Activated CD8-positive, alpha-beta memory T cell treated with anti-CD3 and anti-CD28 coated beads, Interleukin-2, amount 50 U/mL, for 4 hours (primary cell): Measurements from ENCODE around the gene TSPAN32.
"Not testable (repeated sequence)": the region's sequence is repeated elsewhere in the genome, so short reads cannot be mapped to it uniquely, and the experiment has no call there.

Experiments
- DNase-seq: peaks from one replicate; pipeline ENCODE4 v3.0.0-alpha.2; 2020

Gene TSPAN32

GRCh38 chr11:2267851-2268728 is 33.7 kb upstream of the TSPAN32 start:
- no peak for DNase-seq

GRCh38 chr11:2268729-2269600 is 32.8 kb upstream of the TSPAN32 start:
- peak; percentile 87 for DNase-seq

GRCh38 chr11:2269601-2270321 is 32.1 kb upstream of the TSPAN32 start:
- peak; percentile 52 for DNase-seq

- DNase-seq = no peak
These were observed 31.3 kb upstream of the TSPAN32 start, which contains the start of gene ASCL2 for GRCh38 chr11:2270322-2271076. TSS of gene ASCL2 (minus strand) at chr11:2270588. CDS start at chr11:2270332, 256 bp downstream.

DNA sequence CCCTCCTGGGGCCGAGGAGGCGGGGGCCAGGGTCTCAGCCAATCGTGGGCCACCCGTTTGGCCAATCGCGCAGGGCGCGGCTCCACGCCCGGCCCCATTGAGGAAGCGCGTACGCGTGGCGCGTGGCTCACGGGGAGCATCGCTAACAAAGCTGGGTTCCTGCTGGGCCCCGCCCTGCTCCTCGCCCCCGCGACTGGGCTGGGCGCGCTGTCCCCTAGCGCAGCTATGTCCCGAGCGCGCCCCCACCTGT is 30.8 kb upstream of the TSPAN32 start:
- DNase-seq = peak; percentile 72

- DNase-seq = no peak
These were observed 30.2 kb upstream of the TSPAN32 start for GRCh38 chr11:2271327-2272227.

DNA sequence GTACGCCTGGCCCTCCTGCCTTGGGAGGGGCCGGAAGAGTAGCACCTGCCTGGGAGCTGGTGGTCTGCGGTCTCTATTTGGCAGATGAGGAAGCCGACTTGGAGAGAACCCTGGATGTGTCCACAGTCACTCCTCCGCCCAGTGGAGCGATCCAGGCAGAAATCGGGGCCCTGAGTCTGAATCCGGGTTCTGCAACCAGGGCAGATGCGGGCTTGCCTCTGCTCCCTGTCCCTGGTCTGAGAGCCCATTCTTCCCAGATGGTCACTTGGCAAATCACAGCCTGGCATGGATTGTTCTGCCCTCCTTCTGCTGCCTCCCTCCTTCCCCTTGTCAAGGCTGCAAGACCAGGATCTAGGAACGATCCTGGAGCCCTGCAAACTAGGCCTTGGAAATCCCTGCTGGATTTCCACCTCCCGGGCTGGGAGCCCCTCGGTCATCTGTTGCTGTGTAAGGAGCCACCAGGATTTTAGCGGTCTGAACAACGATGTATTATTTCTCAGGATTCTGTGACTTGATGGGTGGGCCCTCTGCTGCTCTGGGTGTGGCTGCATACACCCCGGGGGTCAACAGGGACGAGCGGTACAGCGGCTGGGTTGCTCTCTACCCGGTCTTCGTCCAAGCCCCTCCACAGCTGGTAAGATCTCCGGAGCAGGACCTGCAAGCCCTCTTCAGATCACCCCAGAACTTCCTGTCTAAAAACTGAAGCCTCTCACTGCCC is 29.4 kb upstream of the TSPAN32 start:
- DNase-seq = no peak

GRCh38 chr11:2272946-2273280 is 28.9 kb upstream of the TSPAN32 start:
- DNase-seq = no peak

- DNase-seq = no peak
These were observed 28.5 kb upstream of the TSPAN32 start for GRCh38 chr11:2273311-2273710.

DNA sequence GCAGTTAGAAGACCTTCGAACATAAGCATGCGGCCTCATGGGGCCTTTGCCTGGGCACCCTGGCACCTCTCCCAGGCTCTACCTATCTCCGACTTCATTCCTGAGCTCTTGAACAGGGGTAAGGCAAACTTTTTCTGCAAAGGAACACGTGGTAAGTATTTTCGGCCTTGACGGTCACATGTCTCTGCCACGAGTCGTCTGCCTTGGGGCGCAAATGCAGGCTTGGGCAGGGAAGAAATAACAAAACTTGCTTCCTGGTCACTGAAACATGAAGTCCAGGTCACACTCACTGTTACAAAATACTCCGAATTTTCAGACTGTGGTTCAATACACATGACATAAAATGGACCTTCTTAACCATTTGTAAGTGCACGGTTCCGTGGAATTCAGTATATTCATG is 28.0 kb upstream of the TSPAN32 start:
- no peak for DNase-seq

DNA sequence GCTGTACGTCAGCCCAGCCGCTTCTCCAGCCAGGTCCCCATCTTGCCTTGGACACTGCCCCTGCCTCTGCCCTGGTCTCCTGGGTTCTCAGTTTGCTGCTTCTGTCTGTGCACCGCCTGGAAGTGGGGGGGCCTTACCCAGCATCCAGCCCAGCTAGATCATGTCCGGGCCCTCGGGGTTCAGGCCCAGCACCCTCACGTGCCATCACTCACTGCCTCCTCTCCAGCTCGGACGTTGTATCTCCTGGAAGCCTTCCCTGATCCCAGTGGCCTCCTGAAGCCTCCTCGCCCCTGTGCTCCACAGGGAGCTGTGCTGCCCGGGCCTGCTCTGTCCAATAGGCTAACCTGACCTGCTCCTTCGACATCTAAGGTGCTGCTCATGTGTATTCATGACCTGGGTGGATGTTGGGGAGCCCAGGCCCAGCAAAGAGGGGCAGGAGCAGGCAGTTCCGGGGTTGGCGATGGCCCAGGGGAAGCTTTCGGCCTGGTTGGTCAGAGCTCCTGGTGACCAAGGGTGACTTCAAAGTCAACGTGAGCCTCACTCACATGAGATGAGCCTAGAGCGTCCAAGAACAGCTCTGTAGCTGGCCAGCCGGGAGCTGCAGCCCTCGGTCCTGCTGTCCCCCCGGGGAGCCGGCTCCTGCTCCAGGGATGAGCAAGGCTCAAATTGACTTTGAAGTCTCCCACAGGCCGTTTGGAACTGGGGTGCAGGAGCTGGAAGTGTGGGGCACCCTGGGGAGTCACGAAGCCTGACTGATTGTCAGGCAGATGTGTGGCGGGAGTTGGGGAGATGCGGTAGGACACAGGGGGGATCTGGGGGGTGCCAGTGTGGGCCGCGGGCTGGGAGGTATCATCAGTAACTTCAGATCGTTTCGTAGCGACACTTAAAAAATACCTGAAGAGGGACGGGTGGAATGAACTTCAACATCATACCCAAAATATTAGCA is 26.2 kb upstream of the TSPAN32 start:
- DNase-seq = no peak

DNA sequence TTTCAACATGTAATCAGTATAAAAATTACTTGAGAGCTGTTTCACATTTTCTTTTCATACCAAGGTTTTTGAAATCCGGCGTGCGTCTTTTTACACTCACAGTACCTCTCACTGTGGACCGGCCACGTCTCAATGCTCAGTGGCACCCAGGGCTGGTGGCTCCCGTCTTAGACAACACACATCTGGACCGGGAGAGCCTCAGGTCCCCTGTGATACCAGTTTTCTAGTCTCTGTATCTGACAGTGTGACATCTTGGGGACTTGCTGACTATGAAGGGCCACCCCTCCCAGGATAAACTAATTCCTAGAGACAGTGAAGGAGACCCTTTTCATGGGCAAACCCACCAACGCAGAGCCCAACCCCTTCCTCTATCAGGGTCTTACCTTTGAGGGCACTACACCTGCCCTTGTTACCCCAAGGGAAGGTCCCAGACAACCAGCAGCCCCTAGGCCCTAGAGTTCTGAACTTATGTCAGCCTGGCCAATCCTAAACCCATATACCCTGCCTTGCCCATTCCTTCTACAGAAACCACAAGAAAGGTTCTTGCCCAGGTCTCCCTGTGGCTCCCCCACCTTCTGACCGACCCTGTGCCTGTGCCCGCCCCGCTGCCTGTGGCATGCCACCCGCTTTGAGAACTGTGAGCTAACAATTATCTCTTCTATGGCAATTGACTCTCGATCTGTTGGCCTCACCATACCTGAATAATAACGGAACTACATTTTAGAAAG is 25.4 kb upstream of the TSPAN32 start:
- no peak for DNase-seq

GRCh38 chr11:2277008-2277346 is 24.8 kb upstream of the TSPAN32 start:
- no peak for DNase-seq

DNA sequence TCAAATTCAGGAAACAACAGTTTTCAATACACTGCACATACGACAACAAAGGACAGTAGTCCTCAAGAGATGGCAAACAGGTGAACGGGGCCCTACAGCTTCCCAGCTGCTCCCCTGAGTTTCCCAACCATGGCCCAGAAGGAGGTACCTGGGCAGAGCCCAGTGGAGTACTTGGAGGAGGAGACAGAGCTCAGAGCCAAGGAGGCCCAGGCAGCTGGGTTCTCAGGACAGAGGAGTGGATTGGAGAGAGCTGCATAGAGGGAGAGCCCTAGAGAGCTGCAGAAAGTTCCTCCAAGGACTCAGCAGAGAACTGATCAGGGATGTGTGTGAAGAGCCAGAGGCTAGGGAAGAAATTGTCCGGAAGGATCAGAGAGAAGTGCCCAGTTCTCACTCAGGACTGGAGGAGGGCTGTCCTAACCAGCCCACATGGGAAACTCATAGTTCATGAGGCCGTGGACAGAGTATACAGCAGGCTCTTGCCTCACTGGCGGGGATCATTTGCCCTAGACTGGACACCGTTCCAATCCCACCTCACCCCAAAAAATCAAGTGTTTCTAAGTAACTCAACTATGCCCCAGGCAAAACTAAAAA is 23.8 kb upstream of the TSPAN32 start:
- no peak for DNase-seq

DNA sequence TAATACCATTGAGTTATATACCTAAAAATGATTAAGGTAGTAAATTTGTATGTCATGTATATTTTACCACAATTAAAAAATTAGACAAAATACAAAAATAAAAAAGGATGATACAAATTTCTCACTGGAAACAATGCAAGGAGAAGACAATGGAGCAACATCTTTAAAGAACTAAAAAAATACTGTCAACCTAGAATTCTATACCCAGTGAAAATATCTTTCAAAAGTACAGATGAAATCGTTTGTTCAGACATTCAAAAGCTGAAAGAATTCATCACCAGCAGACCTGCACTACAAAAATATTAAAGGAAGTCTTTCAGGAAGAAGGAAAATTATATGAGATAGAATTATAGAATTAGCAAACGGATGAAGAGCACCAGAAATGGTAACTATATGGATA is 21.6 kb upstream of the TSPAN32 start:
- DNase-seq = no peak

- DNase-seq = not testable (repeated sequence)
These were observed 15.5 kb upstream of the TSPAN32 start for GRCh38 chr11:2286350-2286749.

DNA sequence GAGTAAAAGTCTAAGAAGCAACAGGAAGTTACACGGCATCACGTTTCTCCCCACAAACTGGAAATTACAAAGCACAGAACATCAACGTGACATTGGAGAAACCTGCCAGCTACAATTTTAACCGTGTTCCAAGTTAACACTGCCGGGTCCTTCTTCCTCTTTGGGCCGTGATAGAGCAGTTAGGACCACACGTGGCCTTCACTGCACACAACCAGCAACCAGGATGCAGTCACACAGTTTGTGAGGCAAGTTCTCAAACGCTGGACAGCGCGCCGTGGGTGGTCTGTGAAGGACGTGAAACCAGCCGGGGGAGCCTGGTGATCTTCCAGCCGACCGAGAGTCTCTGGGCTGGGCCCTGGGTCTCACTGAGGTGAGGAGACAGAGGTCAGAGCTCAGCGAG is 14.7 kb upstream of the TSPAN32 start:
- DNase-seq = no peak

DNA sequence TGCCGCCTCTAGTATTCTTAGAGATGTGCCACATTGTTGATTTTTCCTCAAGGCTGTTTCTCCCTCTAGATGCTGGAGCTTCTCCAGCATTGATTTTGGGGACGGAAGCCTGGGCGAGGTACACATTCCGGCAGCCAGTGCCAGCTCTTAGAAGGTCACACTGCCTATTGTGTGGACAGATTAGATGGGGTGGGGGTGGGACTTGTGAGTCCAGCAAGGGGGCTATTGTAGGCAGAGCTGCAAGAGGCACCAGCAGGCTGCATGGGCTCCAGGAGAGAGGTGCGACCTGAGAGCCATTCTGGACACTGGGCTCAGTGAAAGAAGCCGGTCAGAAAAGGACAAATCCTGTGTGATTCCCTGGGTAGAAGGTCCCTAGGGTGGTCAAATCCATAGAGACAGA is 12.5 kb upstream of the TSPAN32 start:
- no peak for DNase-seq

DNA sequence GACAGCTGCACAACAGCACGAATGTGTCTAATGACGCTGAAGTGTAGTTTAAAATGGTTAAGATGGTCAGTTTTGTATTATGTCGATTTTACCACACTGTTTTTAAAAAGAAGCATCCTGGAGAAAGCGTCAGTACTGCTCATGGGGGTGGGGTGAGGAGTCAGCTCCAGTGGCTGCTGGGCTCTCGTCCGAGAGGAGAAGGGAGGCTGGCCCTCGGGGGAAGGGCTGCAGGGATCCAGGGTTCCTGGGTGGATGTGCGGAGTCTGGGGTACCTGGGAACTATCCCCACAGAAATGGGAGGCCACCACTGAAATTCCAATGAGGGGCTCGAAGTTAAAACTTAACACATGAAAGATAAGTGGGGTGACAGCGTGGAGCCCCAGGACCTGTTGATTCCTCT is 12.0 kb upstream of the TSPAN32 start:
- DNase-seq = no peak
